Kasumi-1 (cell line): ENCODE results near the gene RHCG.

Experiments used
- DNase-seq, 2 experiments: peaks; one replicate each; lab custom pipeline; 2025; lab: John Stamatoyannopoulos, UW

RHCG gene

GRCh38 chr15:89444241-89445225 lies 51.9 kb downstream of the RHCG start:
- DNase-seq: no peak

GRCh38 chr15:89443581-89443980 lies 52.8 kb downstream of the RHCG start:
- DNase-seq: no peak

- peak; percentile 25 to 29 for DNase-seq
Measured at GRCh38 chr15:89442671-89443307, 53.6 kb downstream of the RHCG start.

GRCh38 chr15:89442155-89442554 lies 54.2 kb downstream of the RHCG start:
- no peak for DNase-seq

- no peak for DNase-seq
Measured at GRCh38 chr15:89441295-89441812, 55.0 kb downstream of the RHCG start.

GRCh38 chr15:89439764-89440163 lies 56.6 kb downstream of the RHCG start:
- DNase-seq: no peak

- DNase-seq: no peak
Measured at GRCh38 chr15:89436560-89437311, 59.6 kb downstream of the RHCG start.

- DNase-seq: no peak
Measured at GRCh38 chr15:89435362-89435761, 61.0 kb downstream of the RHCG start.

GRCh38 chr15:89433686-89434085 lies 62.7 kb downstream of the RHCG start:
- no peak for DNase-seq

GRCh38 chr15:89430530-89431341 lies 65.6 kb downstream of the RHCG start:
- DNase-seq: peak; percentile 69 to 82

GRCh38 chr15:89429986-89430385 lies 66.4 kb downstream of the RHCG start:
- no peak for DNase-seq

- no peak for DNase-seq
Measured at GRCh38 chr15:89429023-89429422, 67.4 kb downstream of the RHCG start.

- DNase-seq: no peak
Measured at GRCh38 chr15:89428246-89428645, 68.1 kb downstream of the RHCG start.

- no peak for DNase-seq
Measured at GRCh38 chr15:89426500-89426899, 69.9 kb downstream of the RHCG start.

GRCh38 chr15:89423981-89424380 lies 72.4 kb downstream of the RHCG start:
- DNase-seq: no peak
